Erythroblast (primary cell): Measurements from ENCODE around the gene SUN2.

Experiments
- DNase-seq, 2 experiments: peaks; one replicate each; lab custom pipeline; 2025; lab: John Stamatoyannopoulos, UW
- GATA1 ChIP-seq: IDR thresholded peaks from 2 replicates; pipeline ENCODE4 v1.6.1; 2011; ENCODE audit warnings: low read depth, mild to moderate bottlenecking, control low read depth, low read length, moderate library complexity
- POLR2A ChIP-seq: IDR thresholded peaks from 2 replicates; pipeline ENCODE4 v1.6.1; 2011; ENCODE audit warnings: mild to moderate bottlenecking, low read length

SUN2 gene

DNA sequence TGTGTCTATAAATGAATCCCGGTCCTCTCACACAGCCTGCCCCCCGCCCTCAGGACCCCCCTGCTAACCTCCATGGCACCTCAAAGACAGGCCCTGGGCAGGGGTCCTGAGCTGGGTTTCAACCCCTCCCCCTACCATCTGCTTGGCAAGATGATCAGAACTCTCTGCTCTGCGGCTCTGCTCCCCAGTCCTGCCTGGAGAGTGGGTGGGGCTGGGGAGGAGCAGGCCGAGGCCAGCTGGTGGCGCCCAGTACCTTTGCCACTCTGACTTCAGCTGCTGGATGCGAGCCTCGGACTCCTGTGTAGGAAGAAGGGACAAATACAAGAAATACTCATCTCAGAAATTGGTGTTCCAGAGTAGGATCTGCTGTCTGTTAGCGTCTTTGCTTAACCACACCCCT is 15.0 kb downstream of the SUN2 start:
- TF ChIP-seq POLR2A: no peak
- TF ChIP-seq GATA1: no peak
- DNase-seq: no peak

DNA sequence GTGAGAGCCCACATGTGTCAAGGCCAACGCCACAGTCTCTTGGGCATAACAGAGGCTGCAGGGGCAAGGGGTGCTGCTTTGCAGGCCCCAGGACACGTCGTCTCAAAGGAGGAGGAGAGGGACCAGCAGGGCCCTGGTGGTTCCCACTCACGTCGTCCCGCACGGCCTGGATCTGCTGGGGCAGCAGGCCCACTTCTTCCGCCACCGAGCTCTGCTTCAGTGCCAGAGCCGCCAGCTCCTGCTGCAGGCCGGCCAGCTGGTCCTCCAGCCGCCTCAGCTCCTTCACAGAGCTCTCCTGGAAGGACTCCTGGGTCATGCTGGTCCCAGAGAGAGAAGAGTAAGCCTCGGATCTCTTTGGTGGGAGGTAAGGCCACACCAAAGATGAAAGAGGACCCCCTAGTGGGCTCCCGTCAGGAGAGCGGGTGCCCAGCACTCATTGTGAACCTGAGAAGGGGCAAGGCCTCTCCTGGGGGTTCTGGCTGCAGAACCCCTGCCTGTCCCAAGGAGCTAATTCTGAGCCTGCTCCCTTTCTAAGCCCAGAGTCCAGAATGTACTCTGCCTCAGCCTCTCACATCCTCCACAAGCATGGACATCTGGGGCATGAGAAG is 15.6 kb downstream of the SUN2 start:
- DNase-seq: no peak
- TF ChIP-seq POLR2A: no peak
- TF ChIP-seq GATA1: no peak

DNA sequence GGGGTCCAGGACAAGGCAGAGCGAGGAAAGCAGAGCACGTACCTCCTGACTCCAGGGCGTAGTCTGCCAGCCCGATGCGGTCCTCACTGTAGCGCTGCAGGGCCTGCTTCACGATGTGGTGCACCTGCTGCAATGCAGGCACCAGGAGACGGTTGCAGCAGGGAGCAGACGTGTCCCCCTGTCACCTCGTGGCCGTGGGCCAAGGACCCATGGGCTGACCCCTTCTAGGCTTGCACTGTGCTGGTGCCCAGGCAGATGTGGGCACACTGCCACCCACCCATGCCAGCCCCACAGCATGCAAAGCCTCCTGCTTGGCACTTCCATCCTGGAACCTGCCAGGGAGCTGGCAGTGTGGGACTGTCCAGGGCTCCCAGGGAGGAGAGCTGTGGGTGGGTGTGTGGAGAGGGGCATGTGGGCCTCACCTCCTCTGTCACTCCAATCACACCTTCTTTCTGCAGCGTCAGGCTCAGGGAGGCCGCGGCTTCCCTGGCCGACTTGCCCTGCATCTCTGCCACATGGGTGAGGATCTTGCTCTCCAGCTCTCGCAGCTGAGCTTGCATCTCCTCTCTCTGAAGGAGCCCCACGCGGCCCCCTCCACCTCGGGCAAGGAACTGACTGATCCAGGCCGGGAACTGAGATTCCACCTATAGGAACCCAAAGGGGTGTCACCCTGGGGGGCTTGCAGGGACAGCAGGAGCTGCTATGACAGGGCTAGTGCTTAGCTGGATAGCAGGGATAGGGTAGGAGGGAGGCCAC is 16.3 kb downstream of the SUN2 start:
- DNase-seq: no peak
- TF ChIP-seq GATA1: no peak
- TF ChIP-seq POLR2A: no peak

DNA sequence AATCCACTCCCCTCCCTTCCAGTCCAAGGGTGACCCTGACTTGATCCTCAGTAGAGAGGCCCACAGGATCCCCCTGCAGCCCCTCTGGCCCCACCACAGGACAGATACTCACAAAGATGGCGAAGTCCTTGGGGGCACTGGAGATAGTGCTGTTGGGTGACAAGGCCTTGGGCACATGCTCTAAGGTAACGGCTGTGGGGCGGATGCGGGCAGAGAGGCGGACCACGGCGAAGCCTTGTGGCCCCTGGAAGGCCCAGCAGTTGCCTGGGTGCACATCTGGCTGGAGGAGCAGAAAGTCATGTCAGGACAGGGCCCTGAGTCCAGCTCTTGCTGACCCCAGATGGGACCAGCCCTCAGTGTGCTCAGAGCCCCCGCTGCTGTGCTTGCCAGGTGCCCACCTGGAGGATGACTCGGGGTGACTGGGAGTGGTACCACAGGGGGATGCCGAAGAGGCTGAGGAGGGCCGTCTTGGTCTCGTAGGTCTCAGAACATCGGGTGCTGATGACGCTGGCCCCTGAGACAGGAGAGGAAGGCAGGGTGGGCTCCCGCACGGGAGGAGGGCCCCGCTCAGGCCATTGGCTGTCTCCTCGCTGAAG is 17.2 kb downstream of the SUN2 start:
- TF ChIP-seq GATA1: no peak
- no peak for TF ChIP-seq POLR2A
- DNase-seq: no peak

DNA sequence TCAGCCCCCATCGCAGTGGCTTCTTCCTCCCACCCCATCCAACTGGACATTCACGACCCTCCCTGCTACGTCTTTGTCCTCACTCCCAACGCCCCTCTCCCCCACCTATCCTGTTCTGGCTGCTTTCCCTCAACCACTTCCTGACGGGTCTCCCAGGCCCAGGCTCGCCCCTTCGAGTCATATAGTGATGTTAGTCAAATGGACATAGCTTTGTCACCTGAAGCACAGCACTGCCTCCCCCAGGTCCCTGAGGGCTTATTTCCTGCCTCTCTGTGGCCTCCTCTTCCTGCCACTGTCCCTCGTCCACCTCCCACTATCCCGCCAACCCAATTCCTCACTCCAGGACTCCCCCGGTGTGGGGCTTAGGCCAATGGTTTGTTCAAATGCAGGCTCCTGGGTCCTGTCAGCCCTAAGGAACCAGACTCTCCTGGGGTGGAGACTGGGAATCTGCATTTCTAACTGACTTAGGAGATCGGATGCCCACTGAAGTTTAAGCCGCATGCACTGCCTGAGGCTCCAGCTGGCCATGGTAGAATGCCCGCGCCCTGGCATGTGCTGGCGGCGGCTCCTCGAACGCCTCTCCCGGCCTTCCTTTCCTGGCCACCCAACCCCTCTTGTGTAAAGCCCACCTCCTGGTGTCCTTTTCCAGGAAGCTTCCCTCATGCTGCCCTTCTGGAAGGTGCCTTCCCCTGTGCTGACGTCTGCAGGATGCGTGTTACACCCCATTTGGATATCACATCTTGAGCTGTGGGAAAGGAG is 18.3 kb downstream of the SUN2 start:
- DNase-seq: no peak
- no peak for TF ChIP-seq POLR2A

DNA sequence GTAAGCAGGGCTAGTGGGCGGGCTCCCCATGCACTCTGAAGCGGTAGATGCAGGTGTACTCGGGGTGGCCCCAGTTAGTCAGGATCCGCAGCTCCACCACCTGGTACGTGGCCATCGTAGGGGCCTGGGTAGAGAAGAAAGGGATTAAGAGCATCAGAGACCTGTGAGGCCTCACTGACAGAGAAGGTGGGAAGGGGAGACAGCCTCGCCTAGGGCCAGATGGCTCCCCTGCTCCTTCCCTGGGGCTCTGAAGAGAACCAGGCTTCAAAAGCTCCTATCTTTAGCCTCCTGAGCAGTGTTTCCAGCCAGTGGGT is 19.6 kb downstream of the SUN2 start:
- TF ChIP-seq POLR2A (no peak), GATA1 (no peak)
- no peak for DNase-seq

DNA sequence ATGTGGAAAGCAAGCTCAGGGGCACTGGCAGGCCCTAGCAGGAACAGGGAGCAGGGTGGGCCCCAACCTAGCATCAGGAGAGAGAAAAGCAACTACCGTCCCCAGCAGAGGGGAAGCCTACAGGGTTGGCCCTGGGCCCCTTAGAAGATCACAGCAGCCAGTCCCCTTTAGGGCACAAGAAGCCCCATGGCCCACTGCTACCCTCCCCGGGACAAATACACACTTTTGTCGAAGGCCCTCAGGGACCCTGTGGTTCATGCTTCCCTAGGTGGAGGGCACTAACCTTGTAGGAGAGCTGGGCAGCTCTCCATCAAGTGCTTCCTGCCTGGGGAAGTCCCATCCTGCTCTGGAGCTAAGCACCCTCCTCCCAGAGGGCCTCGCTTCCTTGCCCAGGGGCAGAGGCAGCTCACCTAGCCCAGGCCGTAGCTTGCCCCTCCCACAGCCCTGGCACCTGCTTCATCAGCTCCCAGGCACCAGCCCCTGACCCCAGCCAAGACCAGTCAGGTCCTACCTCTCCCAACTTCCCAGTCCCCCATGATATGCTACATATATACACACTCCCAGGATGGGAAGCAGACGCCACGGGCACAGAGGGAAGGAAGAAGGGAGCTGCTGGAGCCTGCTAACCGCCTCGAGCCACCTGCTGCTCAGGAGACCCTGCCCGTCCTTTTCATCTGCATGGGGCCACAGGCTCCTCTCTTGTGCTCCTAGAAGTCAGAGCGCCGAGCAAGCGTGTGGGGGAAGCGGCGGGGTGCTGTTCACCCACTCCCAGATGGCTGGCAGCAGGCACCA is 20.1 kb downstream of the SUN2 start:
- no peak for DNase-seq
- TF ChIP-seq POLR2A: no peak
- TF ChIP-seq GATA1: no peak

DNA sequence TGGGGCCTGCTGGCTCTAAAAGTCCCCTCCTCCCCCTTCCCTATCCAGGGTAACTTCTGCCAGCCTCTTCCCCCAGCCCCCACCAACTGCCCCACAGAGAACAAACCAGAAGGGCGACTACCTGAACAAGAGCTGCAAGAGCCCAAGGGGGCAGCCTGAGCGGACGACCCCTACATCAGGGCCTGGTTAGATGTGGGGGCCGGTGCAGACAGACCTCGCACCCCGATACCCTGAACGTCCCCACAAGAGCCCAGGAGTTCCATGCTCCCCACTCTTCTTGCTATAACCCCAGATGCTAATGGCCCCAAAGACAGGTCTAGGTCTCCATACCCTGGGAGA is 20.7 kb downstream of the SUN2 start:
- no peak for DNase-seq
- TF ChIP-seq GATA1 (no peak), POLR2A (no peak)

DNA sequence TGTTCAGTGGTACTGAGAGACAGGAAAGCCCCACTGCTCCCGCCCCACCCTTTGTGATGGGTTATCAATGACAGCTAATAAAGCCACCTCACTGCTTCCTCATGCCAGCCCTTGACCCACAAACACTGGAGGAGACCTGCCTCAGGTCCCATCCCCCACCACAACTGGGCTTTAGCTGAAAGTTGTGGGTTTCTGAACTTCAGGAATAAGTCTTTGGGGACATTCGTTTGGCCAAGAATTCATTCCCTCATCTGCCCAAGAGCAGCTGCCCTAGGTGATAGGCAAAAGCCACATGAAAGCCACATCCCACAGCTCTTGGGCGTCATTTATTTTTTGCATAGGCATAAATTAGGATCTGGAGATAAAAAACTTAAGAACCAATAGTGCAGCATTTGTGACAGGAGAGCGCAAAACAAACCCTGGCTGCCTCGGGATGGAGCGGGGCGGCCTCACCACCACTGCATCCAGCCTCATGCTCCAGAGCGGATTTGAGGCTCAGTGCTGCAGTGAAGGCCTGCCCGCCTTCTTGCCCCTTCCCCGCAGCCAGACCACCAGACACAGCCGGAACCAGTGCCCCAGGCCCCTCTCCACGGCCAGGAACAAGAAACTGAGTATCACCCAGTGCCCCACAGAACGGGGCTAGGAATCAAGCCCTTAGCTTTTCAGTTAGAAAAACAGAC is 21.2 kb downstream of the SUN2 start:
- DNase-seq: no peak

DNA sequence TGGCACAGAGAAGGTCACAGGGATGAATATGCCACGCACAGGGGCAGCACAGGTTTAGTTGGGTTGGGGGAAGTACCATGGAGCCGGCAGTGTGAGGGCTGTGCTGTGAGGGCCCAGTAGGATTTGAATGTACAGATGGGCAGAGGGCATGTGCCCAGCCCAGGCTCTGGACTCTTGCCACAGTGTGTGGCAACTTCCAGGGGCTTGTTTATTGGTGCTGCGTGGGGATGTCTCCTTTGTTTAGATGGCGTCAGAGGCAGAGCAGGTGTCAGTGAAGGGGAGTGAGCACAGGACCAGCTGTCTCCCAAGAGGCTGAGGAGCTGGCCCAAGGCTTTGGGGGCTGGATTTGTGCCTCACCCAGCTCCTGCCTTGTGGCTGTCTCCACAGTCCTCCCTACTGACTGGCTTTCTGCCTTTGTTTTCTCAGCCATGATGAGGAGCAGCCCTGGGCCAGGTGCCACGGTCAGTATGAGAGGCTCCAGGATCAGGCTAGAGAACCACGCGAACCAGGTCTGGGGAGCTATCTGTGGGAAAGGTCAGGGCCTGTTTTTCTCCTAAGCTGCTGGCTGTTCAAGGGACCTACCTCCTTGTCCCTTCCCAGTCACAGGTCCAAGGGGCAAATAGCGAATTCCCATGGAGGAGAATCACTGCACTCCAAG is 21.9 kb downstream of the SUN2 start:
- no peak for TF ChIP-seq GATA1
- peak; percentile 6 for TF ChIP-seq POLR2A

More for the DNA sequence above, 21.2 kb downstream of the SUN2 start:
- TF ChIP-seq GATA1 (no peak), POLR2A (no peak)

DNA sequence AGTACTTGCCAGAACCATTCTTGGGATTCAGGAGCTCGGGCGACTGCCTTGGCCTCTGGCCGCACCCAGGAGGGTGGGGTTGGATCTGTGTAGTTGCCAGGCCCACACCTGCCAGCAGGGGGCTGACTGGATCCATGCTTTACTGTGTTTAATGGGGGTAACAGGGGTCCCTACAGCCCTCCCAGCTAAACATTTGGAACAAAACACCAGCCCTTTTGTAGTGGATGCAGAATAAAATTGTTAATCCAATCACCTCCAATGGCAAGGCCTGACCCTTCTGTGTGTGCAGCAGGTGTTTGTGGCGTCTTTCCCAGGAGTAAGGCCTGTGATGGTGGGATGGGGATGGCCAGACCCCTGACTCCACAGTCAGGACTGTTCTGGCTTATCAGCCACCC is 22.5 kb downstream of the SUN2 start:
- TF ChIP-seq POLR2A (peak; percentile 17), GATA1 (no peak)
- peak; percentile 48 to 74 for DNase-seq

More for the DNA sequence above, 21.9 kb downstream of the SUN2 start:
- no peak for DNase-seq

DNA sequence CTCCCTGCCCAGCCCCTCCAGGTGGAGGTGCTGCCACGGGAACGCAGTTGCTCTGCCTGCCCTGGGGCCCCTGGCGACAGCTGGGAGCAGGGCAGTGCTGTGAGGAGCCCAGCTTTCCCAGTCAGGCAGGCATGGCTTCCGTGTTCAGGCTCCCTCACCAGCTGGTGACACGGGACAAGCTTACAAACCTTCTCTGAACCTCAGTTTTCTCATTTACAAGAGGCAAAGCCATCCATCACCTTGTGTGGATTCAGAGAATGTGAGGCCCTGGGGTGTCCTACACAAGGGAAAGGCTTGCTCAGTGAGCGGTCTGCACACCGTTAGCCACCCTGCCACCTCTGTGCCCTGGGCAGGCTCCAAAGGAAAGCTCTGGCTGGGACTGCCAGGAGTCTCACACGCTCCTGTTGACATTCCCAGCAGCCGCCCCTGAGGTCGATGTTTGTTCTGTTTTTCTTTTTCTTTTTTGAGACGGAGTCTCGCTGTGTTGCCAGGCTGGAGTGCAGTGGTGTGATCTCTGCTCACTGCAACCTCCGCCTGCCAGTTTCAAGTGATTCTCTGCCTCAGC is 23.5 kb downstream of the SUN2 start:
- TF ChIP-seq POLR2A (no peak), GATA1 (no peak)
- DNase-seq: no peak

DNA sequence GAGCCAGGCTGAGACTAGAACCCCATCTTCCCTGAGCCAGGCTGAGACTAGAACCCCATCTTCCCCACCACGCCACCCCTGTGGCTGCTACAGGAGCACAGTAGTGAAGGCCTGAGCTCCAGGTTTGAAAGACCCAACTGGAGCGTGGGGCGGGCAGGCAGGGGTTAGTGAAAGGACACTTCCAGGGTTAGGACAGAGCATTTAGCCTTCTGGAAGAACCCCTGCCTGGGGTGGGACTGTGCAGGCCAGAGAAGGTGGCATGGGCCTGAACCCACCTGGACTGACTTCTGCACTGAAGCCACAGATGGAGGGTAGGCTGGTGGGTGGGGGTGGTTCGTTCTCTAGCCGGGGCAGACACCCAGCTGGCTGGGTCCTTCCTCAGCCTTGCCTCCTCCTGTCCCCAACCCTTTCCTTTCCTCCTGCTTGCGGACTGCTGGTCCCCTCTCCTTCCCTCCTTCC is 24.1 kb downstream of the SUN2 start:
- DNase-seq: no peak
- TF ChIP-seq GATA1: no peak
- no peak for TF ChIP-seq POLR2A
